Upper lobe of left lung (tissue), 6 donors: Measurements from ENCODE around the gene TMEM132C. TPM values are rescaled to one million over a fixed set of nuclear protein-coding genes. Genes with fewer than 3 reads are reported as not detected.
A peak's percentile ranks its signal among the peaks of the same experiment; 100 is the strongest.

Experiments
- ATAC-seq, 2 donors: fragments of 200-7000 bp; cut with Tn5 transposase; one replicate each; pipeline ENCODE4 v1.9.1; 2022; ENCODE audit warnings: mild to moderate bottlenecking in 2 of 2, moderate library complexity in 2 of 2; ENCODE audit not compliant: low FRiP score in 2 of 2
- DNase-seq, 2 donors: peaks; one replicate each; pipeline ENCODE4 v3.0.0-alpha.2; 2019 to 2020
- H3K27ac ChIP-seq, 4 donors: fragments of 200-600 bp; sonication (generic); one replicate each; pipeline ENCODE4 v1.5.1; 2016 to 2019
- H3K27me3 ChIP-seq, 4 donors: fragments of 200-600 bp; sonication (generic); one replicate each; pipeline ENCODE4 v1.5.1; 2017 to 2019
- H3K36me3 ChIP-seq, 4 donors: fragments of 200-600 bp; sonication (generic); one replicate each; pipeline ENCODE4 v1.5.1; 2016 to 2019
- H3K4me1 ChIP-seq, 4 donors: fragments of 200-600 bp; sonication (generic); one replicate each; pipeline ENCODE4 v1.5.1; 2018 to 2019
- H3K4me3 ChIP-seq, 4 donors: fragments of 200-600 bp; sonication (generic); one replicate each; pipeline ENCODE4 v1.5.1; 2017 to 2019; ENCODE audit warnings: mild to moderate bottlenecking in 2 of 4, moderate library complexity in 1 of 4
- H3K9me3 ChIP-seq, 4 donors: fragments of 200-600 bp; sonication (generic); one replicate each; pipeline ENCODE4 v1.5.1; 2018 to 2019
- CTCF ChIP-seq, 6 experiments: fragments of 450-650 bp in 4 of 6; fragments of 200-600 bp in 2 of 6; sonication (generic) in 2 of 6; IDR thresholded peaks; one replicate each; pipeline ENCODE4 v1.5.1; 2016 to 2019; ENCODE audit warnings: antibody characterized with exemption in 6 of 6
- EP300 ChIP-seq, 4 donors: sonication (generic); formaldehyde crosslinking; IDR thresholded peaks; one replicate each; pipeline ENCODE4 v1.5.1; 2017; ENCODE audit warnings: antibody characterized with exemption in 4 of 4, control low read depth in 2 of 4
- POLR2A ChIP-seq, 4 donors: fragments of 450-650 bp; IDR thresholded peaks; one replicate each; pipeline ENCODE4 v1.5.1; 2016 to 2017; ENCODE audit warnings: antibody characterized with exemption in 4 of 4, mild to moderate bottlenecking in 2 of 4
- POLR2AphosphoS5 ChIP-seq, 2 donors: sonication (generic); formaldehyde crosslinking; IDR thresholded peaks; one replicate each; pipeline ENCODE4 v1.5.1; 2017; ENCODE audit warnings: antibody characterized with exemption in 2 of 2
- WGBS, 2 donors: methylation state at CpG; one replicate each; pipeline ENCODE4 v1.1.5; 2017 to 2018; 5-methylcytosine and 5-hydroxymethylcytosine counted together
- total RNA-seq, 6 donors: library from RNA; depleted of rRNA in 4 of 6; stranded (reverse); fragments of >200 nt in 4 of 6; gene quantifications; one replicate each; pipeline versions ENCODE4 v1.1.0 to v1.2.1, GENCODE V29; 2016 to 2021
- donor health status: DM: no; HTN: no; CAD: no; lungs with moderate emphysema.
- donor health status: DM: no; HTN: yes; CAD: no; lungs with severe emphysema.

The TMEM132C gene
- total RNA-seq, 6 donors from 2014 or later: under 0.01 to 2.2 (median 1.1) TPM

- ATAC-seq: no peak
- Histone ChIP-seq H3K36me3 (no peaks in the 10 kb centered on the region), H3K27ac (no peak overlapping the region), H3K27me3 (no peaks in the 10 kb centered on the region), H3K4me1 (no peaks in the 10 kb centered on the region), H3K4me3 (no peak overlapping the region), H3K9me3 (no peaks in the 10 kb centered on the region)
- no peak for TF ChIP-seq EP300 (IDR thresholded peaks at IDR 0.05)
- TF ChIP-seq POLR2A (IDR thresholded peaks at IDR 0.05): no peak
- TF ChIP-seq CTCF (IDR thresholded peaks at IDR 0.05): no peak
- TF ChIP-seq POLR2AphosphoS5 (IDR thresholded peaks at IDR 0.05): no peak
- no peak for DNase-seq
- WGBS, 2 donors: 44 to 45% methylated on average over 9 of the region's 9 CpGs
Observed at GRCh38 chr12:128258866-128259555, 8.0 kb upstream of the TMEM132C start.

GRCh38 chr12:128259556-128260070 lies 7.4 kb upstream of the TMEM132C start:
- Histone ChIP-seq H3K4me3 (no peak overlapping the region), H3K36me3 (no peaks in the 10 kb centered on the region), H3K27me3 (no peaks in the 10 kb centered on the region), H3K27ac (no peak overlapping the region), H3K4me1 (no peaks in the 10 kb centered on the region), H3K9me3 (no peaks in the 10 kb centered on the region)
- DNase-seq: no peak
- ATAC-seq: peak in 1 of 2 donors; percentile 56
- TF ChIP-seq EP300 (IDR thresholded peaks at IDR 0.05) (no peak), CTCF (IDR thresholded peaks at IDR 0.05) (peak in 5 of 6 experiments; percentile 36 to 62 (median 60))
- WGBS, 2 donors: 8 to 12% methylated on average over 5 of the region's 5 CpGs

- no peak overlapping the region for H3K27ac ChIP-seq
- H3K4me3 ChIP-seq: no peak overlapping the region
- peaks cover 0 to 5% (median 2%) of the 10 kb centered on the region in 4 donors for H3K4me1 ChIP-seq
- TF ChIP-seq POLR2A (IDR thresholded peaks at IDR 0.05) (no peak), POLR2AphosphoS5 (IDR thresholded peaks at IDR 0.05) (no peak), EP300 (IDR thresholded peaks at IDR 0.05) (no peak), CTCF (IDR thresholded peaks at IDR 0.05) (no peak)
- H3K27me3 ChIP-seq: peaks cover 0 to 4% (median 2%) of the 10 kb centered on the region in 4 donors
- H3K36me3 ChIP-seq: no peaks in the 10 kb centered on the region
- ATAC-seq (no peak), DNase-seq (no peak)
- WGBS, 2 donors: 83 to 90% methylated on average over 3 of the region's 3 CpGs
- H3K9me3 ChIP-seq: no peaks in the 10 kb centered on the region
Observed at GRCh38 chr12:128261757-128262156, 5.2 kb upstream of the TMEM132C start.

GRCh38 chr12:128265566-128265965 lies 1.4 kb upstream of the TMEM132C start:
- no peak overlapping the region for H3K4me3 ChIP-seq
- H3K27ac ChIP-seq: no peak overlapping the region
- peak in 1 of 2 donors; percentile 3 for DNase-seq
- peaks cover 0 to 24% (median 8%) of the 10 kb centered on the region in 4 donors for H3K27me3 ChIP-seq
- H3K9me3 ChIP-seq: no peaks in the 10 kb centered on the region
- H3K4me1 ChIP-seq: peaks cover 0 to 20% (median 14%) of the 10 kb centered on the region in 4 donors
- no peaks in the 10 kb centered on the region for H3K36me3 ChIP-seq
- TF ChIP-seq POLR2AphosphoS5 (IDR thresholded peaks at IDR 0.05) (no peak), POLR2A (IDR thresholded peaks at IDR 0.05) (no peak), EP300 (IDR thresholded peaks at IDR 0.05) (no peak), CTCF (IDR thresholded peaks at IDR 0.05) (no peak)
- ATAC-seq: no peak
- 13 to 16% methylated on average over 7 of the region's 7 CpGs for WGBS, 2 donors

- peaks cover 0 to 24% (median 8%) of the 10 kb centered on the region in 4 donors for H3K27me3 ChIP-seq
- H3K4me1 ChIP-seq: peaks cover 0 to 20% (median 14%) of the 10 kb centered on the region in 4 donors
- DNase-seq (no peak), ATAC-seq (no peak)
- no peaks in the 10 kb centered on the region for H3K36me3 ChIP-seq
- H3K4me3 ChIP-seq: no peak overlapping the region
- H3K9me3 ChIP-seq: no peaks in the 10 kb centered on the region
- no peak overlapping the region for H3K27ac ChIP-seq
- TF ChIP-seq CTCF (IDR thresholded peaks at IDR 0.05): no peak
- no peak for TF ChIP-seq EP300 (IDR thresholded peaks at IDR 0.05)
- no peak for TF ChIP-seq POLR2AphosphoS5 (IDR thresholded peaks at IDR 0.05)
- no peak for TF ChIP-seq POLR2A (IDR thresholded peaks at IDR 0.05)
- WGBS, 2 donors: 8 to 13% methylated on average over 10 to 11 of the region's 12 CpGs
Observed at GRCh38 chr12:128266086-128266485, 884 bp upstream of the TMEM132C start.
